A673 (cell line): ENCODE measurements around the gene NPAS2. TPM values are rescaled to one million over a fixed set of nuclear protein-coding genes. Genes with fewer than 3 reads are reported as not detected.

Experiments used
- BruUV-seq: library from RNA; stranded (reverse); fragments of 400-500 nt; replicated peaks from 2 replicates; lab custom pipeline; 2021; lab: Mats Ljungman, UMichigan
- CTCF ChIA-PET: fragments of 300-600 bp; sonication (Branson Sonifier 250); formaldehyde crosslinking; loops from one replicate; lab custom pipeline; 2022; ENCODE audit warnings: antibody characterized with exemption; lab: Charles Lee
- POLR2A ChIA-PET: fragments of 300-600 bp; sonication (Branson Sonifier 250); formaldehyde crosslinking; loops from one replicate; lab custom pipeline; 2022; ENCODE audit warnings: antibody characterized with exemption; ENCODE audit not compliant: low non-redundant PET; lab: Charles Lee
- DNase-seq: peaks from one replicate; pipeline ENCODE4 v3.0.0-alpha.2; 2015; ENCODE audit warnings: low spot score
- H3K27ac ChIP-seq: fragments of 200-600 bp; sonication (generic); 2 replicates; pipeline ENCODE4 v1.5.1; 2016; ENCODE audit warnings: mixed run types, low read depth, mild to moderate bottlenecking, mixed read lengths, antibody characterized with exemption, low read length; ENCODE audit not compliant: poor library complexity, severe bottlenecking
- H3K27me3 ChIP-seq: fragments of 200-600 bp; sonication (generic); replicated peaks from 2 replicates; pipeline ENCODE4 v1.6.1; 2017; ENCODE audit warnings: mixed run types, low read depth, mild to moderate bottlenecking, mixed read lengths, antibody characterized with exemption, low read length; ENCODE audit not compliant: insufficient read depth, poor library complexity
- H3K36me3 ChIP-seq: fragments of 200-600 bp; sonication (generic); 2 replicates; pipeline ENCODE4 v1.6.1; 2016; ENCODE audit warnings: mixed run types, mild to moderate bottlenecking, mixed read lengths, antibody characterized with exemption, low read length; ENCODE audit not compliant: insufficient read depth, poor library complexity, severe bottlenecking
- H3K4me1 ChIP-seq: fragments of 200-600 bp; sonication (generic); 2 replicates; pipeline ENCODE4 v1.6.1; 2017; ENCODE audit warnings: mixed run types, mild to moderate bottlenecking, mixed read lengths, antibody characterized with exemption, low read length; ENCODE audit not compliant: insufficient read depth, poor library complexity, severe bottlenecking
- H3K4me3 ChIP-seq: fragments of 200-600 bp; sonication (generic); 2 replicates; pipeline ENCODE4 v1.5.1; 2016; ENCODE audit warnings: low read depth, mixed run types, mild to moderate bottlenecking, mixed read lengths, low read length; ENCODE audit not compliant: poor library complexity, severe bottlenecking
- H3K9me3 ChIP-seq: fragments of 200-600 bp; sonication (generic); 2 replicates; pipeline ENCODE4 v1.6.1; 2016; ENCODE audit warnings: mixed run types, low read depth, mild to moderate bottlenecking, mixed read lengths, antibody characterized with exemption, low read length; ENCODE audit not compliant: poor library complexity, severe bottlenecking
- CTCF ChIP-seq: fragments of 300-800, 200-600 bp; sonication (generic); conservative IDR thresholded peaks from 2 replicates; pipeline ENCODE4 v1.5.1; 2017; ENCODE audit warnings: low read depth, mild to moderate bottlenecking, antibody characterized with exemption, low read length, moderate library complexity, mixed read lengths
- EZH2 ChIP-seq: fragments of 200-600 bp; sonication (generic); IDR thresholded peaks from 2 replicates; pipeline ENCODE4 v1.6.1; 2017; ENCODE audit warnings: borderline replicate concordance, low read depth, mild to moderate bottlenecking, mixed read lengths, antibody characterized with exemption, low read length; ENCODE audit not compliant: poor library complexity, severe bottlenecking
- intact Hi-C: fragments of 100-400 bp; cut with micrococcal nuclease; formaldehyde crosslinking; loops from one replicate; pipeline ENCODE4 v1.10.0; 2022; ENCODE audit not compliant: unreplicated experiment
- total RNA-seq: library from RNA; stranded (reverse); gene quantifications from 2 replicates; pipeline ENCODE4 v1.2.3, GENCODE V29; 2021

NPAS2 gene
- total RNA-seq, 1 experiment from 2014 or later = 9.4 TPM

DNA sequence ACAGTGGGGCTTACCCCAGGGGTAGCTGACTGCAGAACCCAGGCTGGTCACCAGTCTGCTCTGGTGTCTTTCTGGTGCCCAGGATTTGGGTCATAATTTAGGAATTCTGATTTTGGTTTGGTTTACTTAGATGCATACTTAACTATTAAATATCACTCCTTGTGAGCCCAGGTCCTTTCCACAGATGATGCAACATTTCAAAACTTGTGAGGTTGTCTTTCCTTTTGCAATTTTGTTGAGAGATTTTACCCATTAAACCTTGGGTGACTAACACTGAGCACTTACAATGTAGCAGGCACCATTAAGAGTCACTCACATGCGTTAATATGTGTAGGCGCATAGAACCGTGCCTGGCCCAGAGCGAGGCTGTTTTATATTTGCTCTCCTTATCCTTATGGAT is 120.3 kb downstream of the NPAS2 start:
- BruUV-seq = no TSS peak
- no peaks in the 10 kb centered on the region for H3K27me3 ChIP-seq
- no peak overlapping the region for H3K27ac ChIP-seq
- H3K36me3 ChIP-seq = no peaks in the 10 kb centered on the region
- H3K9me3 ChIP-seq = no peaks in the 10 kb centered on the region
- peaks cover 7% of the 10 kb centered on the region for H3K4me1 ChIP-seq
- CTCF ChIA-PET = no interaction called here
- POLR2A ChIA-PET = no interaction called here
- no peak for TF ChIP-seq CTCF
- TF ChIP-seq EZH2 = no peak
- intact Hi-C loops = no loop called here
- DNase-seq = no peak
- no peak overlapping the region for H3K4me3 ChIP-seq

- TF ChIP-seq CTCF = no peak
- no peak for TF ChIP-seq EZH2
- Histone ChIP-seq H3K27ac (no peak overlapping the region), H3K9me3 (no peaks in the 10 kb centered on the region), H3K27me3 (no peaks in the 10 kb centered on the region), H3K36me3 (no peaks in the 10 kb centered on the region), H3K4me1 (peaks cover 7% of the 10 kb centered on the region), H3K4me3 (no peak overlapping the region)
- intact Hi-C loops = no loop called here
- BruUV-seq = no TSS peak
- POLR2A ChIA-PET = no interaction called here
- CTCF ChIA-PET = no interaction called here
- no peak for DNase-seq
These were observed 121.1 kb downstream of the NPAS2 start for GRCh38 chr2:100940766-100941645.

DNA sequence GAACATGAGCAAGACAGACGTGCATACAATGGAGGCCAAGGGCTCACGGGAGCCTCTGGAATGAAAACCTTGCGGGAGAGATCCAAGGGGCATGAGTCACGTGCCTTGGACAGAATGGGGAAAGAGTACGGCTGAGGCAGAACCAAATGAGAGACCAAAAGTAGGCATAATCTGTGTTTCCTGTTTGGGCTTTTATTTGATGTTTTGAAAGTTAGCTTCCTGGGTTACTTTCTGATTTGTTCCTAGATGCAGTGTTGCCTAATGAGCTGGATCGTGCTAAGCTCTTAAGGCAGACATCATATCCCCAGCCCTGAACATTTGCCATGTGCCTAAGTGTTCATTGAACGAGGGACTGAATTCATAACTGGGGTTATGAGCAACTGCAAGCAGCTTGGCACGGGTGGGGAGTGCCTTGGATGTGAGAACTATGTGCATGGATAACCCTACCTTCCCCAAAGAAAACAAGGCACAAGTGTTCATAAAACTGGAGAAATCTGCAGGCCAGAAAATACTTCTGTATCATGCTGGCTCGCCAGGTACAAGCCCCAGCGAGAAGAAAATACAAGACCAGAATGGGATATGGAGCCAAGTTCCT is 121.8 kb downstream of the NPAS2 start:
- no peak overlapping the region for H3K4me3 ChIP-seq
- CTCF ChIA-PET = no interaction called here
- H3K36me3 ChIP-seq = no peaks in the 10 kb centered on the region
- peaks cover 7% of the 10 kb centered on the region for H3K4me1 ChIP-seq
- intact Hi-C loops = no loop called here
- POLR2A ChIA-PET = no interaction called here
- no peaks in the 10 kb centered on the region for H3K27me3 ChIP-seq
- TF ChIP-seq EZH2 (no peak), CTCF (no peak)
- no peak overlapping the region for H3K27ac ChIP-seq
- H3K9me3 ChIP-seq = no peaks in the 10 kb centered on the region
- no TSS peak for BruUV-seq
- DNase-seq = peak; percentile 42
